GM21619 (cell line): Measurements from ENCODE around the gene SEC22C.

ENCODE experiments used
- ATAC-seq: cut with Tn5 transposase; IDR thresholded peaks from one replicate; pipeline ENCODE4 v1.9.1; 2021; ENCODE audit not compliant: unreplicated experiment

SEC22C gene

GRCh38 chr3:42539871-42540714 is 41.7 kb downstream of the SEC22C start:
- ATAC-seq, result no peak

DNA sequence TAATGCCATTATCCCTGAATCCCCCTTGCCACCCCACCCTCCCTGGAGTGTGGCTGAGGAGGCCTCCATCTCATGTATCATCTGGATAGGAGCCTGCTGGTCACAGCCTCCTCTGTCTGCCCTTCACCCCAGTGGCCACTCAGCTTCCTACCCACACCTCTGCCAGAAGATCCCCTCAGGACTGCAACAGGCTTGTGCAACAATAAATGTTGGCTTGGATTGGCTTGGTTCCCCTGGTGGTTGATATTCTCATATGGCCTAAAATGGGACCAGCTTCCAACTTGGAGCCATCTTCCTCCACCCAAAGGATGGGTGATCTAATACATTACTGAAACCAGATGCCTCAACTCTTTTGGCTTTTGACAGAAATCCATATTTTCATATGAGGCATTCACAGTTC is 44.4 kb downstream of the SEC22C start:
- no peak for ATAC-seq

DNA sequence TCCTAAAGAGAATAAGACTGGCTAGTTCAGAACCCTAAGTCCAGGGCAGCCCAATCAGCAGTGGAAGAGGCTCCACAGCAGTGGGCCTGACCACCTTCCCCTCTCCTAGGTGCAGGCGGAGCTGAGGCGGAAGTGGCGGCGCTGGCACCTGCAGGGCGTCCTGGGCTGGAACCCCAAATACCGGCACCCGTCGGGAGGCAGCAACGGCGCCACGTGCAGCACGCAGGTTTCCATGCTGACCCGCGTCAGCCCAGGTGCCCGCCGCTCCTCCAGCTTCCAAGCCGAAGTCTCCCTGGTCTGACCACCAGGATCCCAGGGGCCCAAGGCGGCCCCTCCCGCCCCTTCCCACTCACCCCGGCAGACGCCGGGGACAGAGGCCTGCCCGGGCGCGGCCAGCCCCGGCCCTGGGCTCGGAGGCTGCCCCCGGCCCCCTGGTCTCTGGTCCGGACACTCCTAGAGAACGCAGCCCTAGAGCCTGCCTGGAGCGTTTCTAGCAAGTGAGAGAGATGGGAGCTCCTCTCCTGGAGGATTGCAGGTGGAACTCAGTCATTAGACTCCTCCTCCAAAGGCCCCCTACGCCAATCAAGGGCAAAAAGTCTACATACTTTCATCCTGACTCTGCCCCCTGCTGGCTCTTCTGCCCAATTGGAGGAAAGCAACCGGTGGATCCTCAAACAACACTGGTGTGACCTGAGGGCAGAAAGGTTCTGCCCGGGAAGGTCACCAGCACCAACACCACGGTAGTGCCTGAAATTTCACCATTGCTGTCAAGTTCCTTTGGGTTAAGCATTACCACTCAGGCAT is 45.6 kb downstream of the SEC22C start:
- ATAC-seq, result no peak

DNA sequence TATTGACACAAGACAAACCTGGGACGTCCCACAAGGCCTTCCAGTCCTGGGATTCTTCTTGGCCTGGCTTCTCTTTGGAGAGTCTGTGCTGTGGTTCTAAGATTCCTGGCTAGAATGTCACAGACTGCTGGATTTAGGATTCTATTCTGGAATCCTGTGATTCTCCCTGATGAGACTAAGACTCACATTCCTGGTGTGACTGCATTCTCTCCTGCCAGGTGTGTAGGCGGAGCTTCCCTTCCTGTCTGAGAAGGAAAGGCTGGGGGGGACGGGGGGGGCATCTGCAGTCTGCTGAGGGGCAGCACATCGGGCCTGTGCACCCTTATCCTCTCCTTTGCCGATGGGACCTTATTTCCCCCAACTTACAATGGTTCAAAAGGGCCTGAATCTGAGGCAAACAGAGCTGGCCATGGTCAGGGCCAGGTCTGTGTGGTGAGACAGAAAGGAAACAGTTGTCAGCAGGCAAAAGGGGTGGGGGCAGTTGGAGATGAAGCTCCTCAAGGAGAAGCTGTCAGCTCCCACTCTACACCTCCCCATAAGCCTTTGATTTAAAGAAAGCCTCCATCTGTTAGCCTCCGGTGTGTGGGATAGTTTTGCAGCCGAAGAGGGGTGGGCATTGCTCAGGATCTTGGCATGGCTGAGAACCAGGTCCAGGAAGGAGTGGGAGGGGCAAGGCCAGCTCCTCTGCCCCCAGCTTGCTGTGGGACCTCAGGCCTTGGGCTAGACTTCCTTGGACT is 48.4 kb downstream of the SEC22C start:
- ATAC-seq, result no peak

- ATAC-seq, result no peak
Measured at GRCh38 chr3:42532229-42532628, 49.5 kb downstream of the SEC22C start.

- ATAC-seq, result no peak
Measured at GRCh38 chr3:42531470-42531869, 50.3 kb downstream of the SEC22C start.

- ATAC-seq, result no peak
Measured at GRCh38 chr3:42530073-42530472, 51.7 kb downstream of the SEC22C start.

- ATAC-seq, result no peak
Measured at GRCh38 chr3:42529468-42529867, 52.3 kb downstream of the SEC22C start.

GRCh38 chr3:42527368-42527917 is 54.3 kb downstream of the SEC22C start:
- ATAC-seq, result no peak

- no peak for ATAC-seq
Measured at GRCh38 chr3:42526616-42527367, 55.0 kb downstream of the SEC22C start.

GRCh38 chr3:42525736-42526345 is 55.9 kb downstream of the SEC22C start:
- ATAC-seq, result no peak

DNA sequence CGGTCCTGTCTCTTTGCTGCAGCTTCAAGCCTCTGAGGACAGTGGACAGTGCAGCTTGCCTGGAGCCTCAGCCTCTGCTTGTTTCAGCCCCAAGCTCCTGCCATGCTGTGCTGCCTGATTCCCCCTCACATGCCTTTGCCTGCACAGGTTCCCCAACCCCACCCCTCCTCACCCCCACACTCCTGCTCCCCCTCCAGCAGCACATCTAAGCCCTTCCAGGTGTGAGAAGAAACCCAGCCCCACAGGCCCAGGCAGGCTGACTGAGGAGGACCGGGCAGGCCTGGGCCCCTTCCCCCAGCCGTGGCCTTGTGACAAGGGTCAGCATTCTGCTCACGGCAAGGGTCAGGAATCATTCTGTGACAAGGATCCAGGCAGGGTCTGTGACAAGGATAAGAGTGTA is 56.6 kb downstream of the SEC22C start:
- ATAC-seq, result no peak

GRCh38 chr3:42524751-42525150 is 57.0 kb downstream of the SEC22C start:
- no peak for ATAC-seq

DNA sequence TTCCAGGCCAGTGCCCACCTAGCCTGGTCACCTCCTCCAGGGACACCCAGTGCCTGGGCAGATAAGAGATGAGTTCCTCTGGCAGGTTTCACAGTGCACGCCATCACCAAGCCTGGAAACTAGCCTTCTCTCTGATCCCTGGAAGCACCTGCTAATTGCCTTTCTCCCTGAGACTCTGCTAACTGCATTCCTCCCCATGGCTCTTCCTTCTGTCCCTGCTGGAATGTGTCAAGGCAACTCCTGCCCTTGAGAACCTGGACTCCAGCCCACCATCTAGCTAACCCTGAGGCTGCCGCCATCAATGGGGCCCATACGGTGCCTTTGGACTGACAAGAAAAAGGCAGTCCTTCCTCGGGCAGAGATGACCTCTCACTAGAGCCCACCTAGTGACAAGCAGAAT is 60.9 kb downstream of the SEC22C start:
- ATAC-seq, result no peak

GRCh38 chr3:42520336-42520735 is 61.4 kb downstream of the SEC22C start:
- no peak for ATAC-seq

DNA sequence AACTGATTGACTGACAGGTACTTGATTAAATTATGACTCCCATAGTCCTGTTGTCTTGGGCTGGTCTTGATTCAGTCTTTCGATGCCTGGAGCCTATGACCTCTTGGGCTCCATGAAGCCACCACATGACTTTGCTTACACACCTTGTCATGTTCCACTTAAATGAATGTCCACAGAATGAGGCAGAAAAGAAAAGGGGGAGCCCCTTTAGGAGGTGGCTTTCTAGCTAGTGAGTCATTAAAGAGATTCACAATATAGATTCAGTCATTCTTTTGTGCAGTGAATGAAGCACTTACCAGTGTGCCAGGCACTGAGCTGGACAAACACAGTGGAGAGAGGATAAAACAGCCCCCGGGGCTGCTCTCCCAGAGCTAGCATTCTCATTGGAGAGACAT is 62.2 kb downstream of the SEC22C start:
- no peak for ATAC-seq

DNA sequence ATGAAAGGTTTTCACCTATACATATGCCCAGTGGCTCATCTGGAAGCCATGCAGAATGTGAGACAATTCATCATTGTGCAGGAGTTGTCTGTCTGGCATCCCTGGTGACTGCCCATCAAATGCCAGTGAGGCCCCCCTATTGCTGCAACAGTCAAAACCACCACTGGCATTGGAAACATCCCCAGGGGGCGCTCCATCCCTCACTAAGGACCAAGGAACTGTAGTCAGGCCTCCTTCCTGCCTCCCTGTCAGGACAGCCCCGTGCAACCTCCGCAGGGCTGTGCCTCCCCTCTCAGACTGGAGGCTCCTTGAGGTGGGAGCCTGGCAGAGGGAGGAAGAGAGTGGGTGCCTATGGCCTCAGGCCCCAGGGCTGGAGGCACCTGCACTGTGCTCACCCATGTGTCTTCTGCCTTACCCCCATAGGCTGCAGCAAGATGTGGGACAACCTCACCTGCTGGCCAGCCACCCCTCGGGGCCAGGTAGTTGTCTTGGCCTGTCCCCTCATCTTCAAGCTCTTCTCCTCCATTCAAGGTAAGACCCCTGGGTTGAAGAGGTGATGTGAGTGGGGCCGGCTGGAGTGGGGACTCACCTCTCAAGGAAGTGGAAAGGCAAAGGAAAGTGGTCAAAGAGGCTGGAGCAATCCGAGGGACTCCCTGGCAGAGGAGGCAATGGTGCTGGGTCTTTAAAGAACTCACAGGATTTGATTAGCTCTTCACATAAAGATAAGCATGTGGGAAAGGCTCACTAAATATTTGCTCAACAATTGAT is 62.8 kb downstream of the SEC22C start:
- ATAC-seq, result no peak

GRCh38 chr3:42517117-42517516 is 64.7 kb downstream of the SEC22C start:
- no peak for ATAC-seq

DNA sequence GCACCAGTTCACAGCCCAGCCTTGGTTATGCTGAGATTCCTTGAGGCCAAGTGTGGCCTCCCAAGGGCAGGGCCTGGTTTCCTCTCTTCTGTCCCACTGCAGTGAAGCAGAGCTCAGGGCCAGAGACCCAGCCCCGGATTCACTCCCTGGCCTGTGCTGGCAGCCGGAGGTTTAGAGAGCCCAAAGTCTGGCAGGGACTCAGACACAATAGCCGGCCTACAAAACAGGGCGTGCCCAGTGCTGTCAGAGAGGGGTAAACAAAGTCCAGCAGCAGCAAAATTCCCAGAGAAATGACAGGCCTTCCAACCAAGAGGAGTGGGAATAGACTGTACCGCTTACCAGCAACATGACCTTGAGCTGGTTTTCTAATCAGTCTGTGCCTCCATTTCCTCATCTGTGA is 65.3 kb downstream of the SEC22C start:
- ATAC-seq, result no peak
